Aorta (tissue), 5 donors: ENCODE data around the gene TAS2R31. TPM values are rescaled to one million over a fixed set of nuclear protein-coding genes. Genes with fewer than 3 reads are reported as not detected.
"Not testable (repeated sequence)": the region's sequence is repeated elsewhere in the genome, so short reads cannot be mapped to it uniquely, and the experiment has no call there.

Experiments used
- ATAC-seq: fragments of 200-7000 bp; cut with Tn5 transposase; one replicate; pipeline ENCODE4 v1.9.1; 2022; ENCODE audit warnings: moderate library complexity; ENCODE audit not compliant: low FRiP score
- DNase-seq, 2 donors: peaks; one replicate each; pipeline ENCODE4 v3.0.0-alpha.2; 2020
- H3K27ac ChIP-seq, 2 donors: one replicate each; pipeline ENCODE4 v1.5.1; 2013; ENCODE audit warnings: low read length in 2 of 2, mild to moderate bottlenecking in 2 of 2, moderate library complexity in 2 of 2, control low read depth in 1 of 2, inconsistent platforms in 1 of 2, low read depth in 1 of 2
- H3K27me3 ChIP-seq, 2 donors: one replicate each; pipeline ENCODE4 v1.6.1; 2013; ENCODE audit warnings: control low read depth in 1 of 2, low read length in 1 of 2, mild to moderate bottlenecking in 1 of 2, moderate library complexity in 1 of 2; ENCODE audit not compliant: insufficient read depth in 2 of 2, control insufficient read depth in 1 of 2
- H3K36me3 ChIP-seq, 2 donors: one replicate each; pipeline ENCODE4 v1.6.1; 2013; ENCODE audit warnings: control low read depth in 1 of 2, low read length in 1 of 2, mild to moderate bottlenecking in 1 of 2; ENCODE audit not compliant: insufficient read depth in 2 of 2, control insufficient read depth in 1 of 2
- H3K4me1 ChIP-seq, 2 donors: one replicate each; pipeline ENCODE4 v1.6.1; 2013; ENCODE audit warnings: low read length in 2 of 2, control low read depth in 1 of 2, mild to moderate bottlenecking in 1 of 2, moderate library complexity in 1 of 2; ENCODE audit not compliant: insufficient read depth in 2 of 2, control insufficient read depth in 1 of 2
- H3K4me3 ChIP-seq, 2 donors: one replicate each; pipeline ENCODE4 v1.5.1; 2013; ENCODE audit warnings: low read length in 2 of 2, control low read depth in 1 of 2, mild to moderate bottlenecking in 1 of 2
- H3K9me3 ChIP-seq: one replicate; pipeline ENCODE4 v1.6.1; 2013; ENCODE audit warnings: mild to moderate bottlenecking, low read length; ENCODE audit not compliant: control insufficient read depth
- WGBS, 2 donors: extraction: QIAGEN DNeasy Blood & Tissue Kit; methylation state at CpG; one replicate each; pipeline ENCODE4 v1.1.7; 2013; 5-methylcytosine and 5-hydroxymethylcytosine counted together
- intact Hi-C, 2 donors: fragments of 100-400 bp; cut with DNase I; formaldehyde crosslinking; loops; one replicate each; pipeline versions ENCODE4 v1.14.2 to v1.15.0; 2022
- polyA plus RNA-seq, 2 donors: library from polyadenylated mRNA; stranded (reverse); fragments of 200-250 nt; gene quantifications; one replicate each; pipeline ENCODE4 v1.2.3, GENCODE V29; 2013
- total RNA-seq, 2 donors: library from RNA; stranded (reverse); fragmentation: NEBNext Ultra II Directional; extraction: Animal tissue kit (Norgen Biotek cat#: 25700); gene quantifications; one replicate each; pipeline ENCODE4 v1.2.1, GENCODE V29; 2021
- donor health status: healthy with polysubstance abuse.
- donor health status: Bipolar disorder and iron deficiency.
- donor health status: DM: no; HTN: no; CAD: no.
- donor health status: DM: no; HTN: no; CAD: no.
- donor health status: DM: yes; HTN: yes; CAD: no.

Gene TAS2R31
- total and polyA plus RNA-seq, 4 donors: 0.82 to 9.1 (median 5.3) TPM; not detected in 1

GRCh38 chr12:11059041-11059440 lies 27.8 kb upstream of the TAS2R31 start:
- no peaks in the 10 kb centered on the region for H3K9me3 ChIP-seq
- H3K27ac ChIP-seq: no peak overlapping the region
- intact Hi-C loops: no loop called here
- ATAC-seq (no peak), DNase-seq (no peak)
- H3K4me1 ChIP-seq: no peaks in the 10 kb centered on the region
- H3K27me3 ChIP-seq: no peaks in the 10 kb centered on the region
- no peaks in the 10 kb centered on the region for H3K36me3 ChIP-seq
- H3K4me3 ChIP-seq: no peak overlapping the region
- WGBS, 2 donors: 96 to 98% methylated on average over 3 of the region's 3 CpGs

DNA sequence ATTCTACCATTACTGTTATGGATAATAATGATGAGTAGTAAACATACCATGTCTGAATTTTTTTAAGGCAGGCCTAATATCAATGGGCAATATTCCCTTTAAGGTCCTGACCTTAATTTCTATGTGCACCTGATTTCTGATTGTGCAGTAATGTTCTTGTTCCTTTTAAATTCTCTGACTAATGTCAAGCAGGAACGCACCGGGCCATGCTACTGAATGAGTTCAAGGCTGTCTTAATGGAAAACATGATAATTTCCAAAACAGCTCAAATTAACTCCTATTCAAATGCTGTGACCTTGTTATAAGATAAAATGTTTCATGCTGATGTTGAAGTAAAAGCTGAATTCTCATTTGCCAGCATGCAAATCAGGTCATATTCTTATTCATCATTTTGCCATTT lies 24.1 kb upstream of the TAS2R31 start:
- Histone ChIP-seq H3K36me3 (no peaks in the 10 kb centered on the region), H3K4me3 (no peak overlapping the region), H3K27ac (no peak overlapping the region), H3K9me3 (no peaks in the 10 kb centered on the region), H3K4me1 (no peaks in the 10 kb centered on the region), H3K27me3 (no peaks in the 10 kb centered on the region)
- ATAC-seq (no peak), DNase-seq (no peak)
- intact Hi-C loops: no loop called here
- 94 to 95% methylated on average over 2 of the region's 2 CpGs for WGBS, 2 donors

DNA sequence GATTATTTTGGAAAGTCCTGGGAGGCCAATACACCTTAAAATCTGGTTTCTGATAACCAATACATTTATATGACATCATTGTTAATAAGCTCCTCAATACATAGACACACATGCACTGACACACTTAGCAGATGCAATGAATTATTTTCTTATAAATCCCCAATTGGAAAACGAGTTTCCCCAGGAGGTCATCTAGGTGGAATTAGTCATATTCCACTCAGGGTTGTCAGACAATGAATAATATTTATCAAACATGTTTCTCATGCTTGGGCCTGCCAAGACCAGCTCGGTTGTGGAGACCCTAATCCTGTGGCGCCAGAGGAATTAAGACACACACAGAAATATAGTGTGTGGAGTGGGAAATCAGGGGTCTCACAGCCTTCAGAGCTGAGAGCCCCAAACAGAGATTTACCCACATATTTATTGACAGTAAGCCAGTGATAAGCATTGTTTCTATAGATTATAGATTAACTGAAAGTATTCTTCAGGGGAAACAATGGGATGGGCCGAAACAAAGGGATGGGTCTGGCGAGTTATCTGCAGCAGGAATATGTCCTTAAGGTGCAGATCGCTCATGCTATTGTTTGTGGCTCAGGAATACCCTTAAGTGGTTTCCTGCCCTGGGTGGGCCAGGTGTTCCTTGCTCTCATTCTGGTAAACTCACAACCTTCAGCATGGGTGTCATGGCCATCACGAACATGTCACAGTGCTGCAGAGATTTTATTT lies 18.8 kb upstream of the TAS2R31 start:
- H3K4me3 ChIP-seq, H3K27ac ChIP-seq, H3K4me1 ChIP-seq, H3K36me3 ChIP-seq, ATAC-seq, intact Hi-C loops, H3K9me3 ChIP-seq, DNase-seq, H3K27me3 ChIP-seq: not testable (repeated sequence)
- 92 to 93% methylated on average over 7 of the region's 7 CpGs for WGBS, 2 donors

DNA sequence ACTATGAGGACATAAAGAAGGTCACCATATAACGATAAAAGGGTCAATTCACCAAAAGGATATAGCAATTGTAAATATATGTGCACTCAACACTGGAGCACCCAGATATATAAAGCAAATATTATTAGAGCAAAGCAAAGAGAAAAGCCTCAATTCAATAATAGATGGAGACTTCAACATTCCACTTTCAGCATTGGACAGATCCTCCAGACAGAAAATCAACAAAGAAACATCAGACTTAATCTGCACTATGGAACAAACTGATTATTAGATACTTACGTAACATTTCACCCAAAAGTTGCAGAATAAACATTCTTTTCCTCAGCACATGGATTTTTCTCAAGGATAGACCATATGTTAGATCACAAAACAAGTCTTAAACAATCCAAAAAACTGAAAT lies 10.2 kb upstream of the TAS2R31 start:
- H3K27me3 ChIP-seq, H3K36me3 ChIP-seq, ATAC-seq, H3K4me1 ChIP-seq, H3K27ac ChIP-seq, H3K9me3 ChIP-seq, H3K4me3 ChIP-seq, DNase-seq, intact Hi-C loops: not testable (repeated sequence)
- 62 to 96% methylated on average over 2 of the region's 2 CpGs for WGBS, 2 donors

GRCh38 chr12:11040162-11040561 lies 9.0 kb upstream of the TAS2R31 start:
- no peak overlapping the region for H3K4me3 ChIP-seq
- no peaks in the 10 kb centered on the region for H3K36me3 ChIP-seq
- H3K27me3 ChIP-seq: no peaks in the 10 kb centered on the region
- intact Hi-C loops: no loop called here
- ATAC-seq: no peak
- no peaks in the 10 kb centered on the region for H3K4me1 ChIP-seq
- no peaks in the 10 kb centered on the region for H3K9me3 ChIP-seq
- DNase-seq: no peak
- H3K27ac ChIP-seq: no peak overlapping the region
- WGBS, 2 donors: 88 to 100% methylated on average over 1 of the region's 1 CpG

DNA sequence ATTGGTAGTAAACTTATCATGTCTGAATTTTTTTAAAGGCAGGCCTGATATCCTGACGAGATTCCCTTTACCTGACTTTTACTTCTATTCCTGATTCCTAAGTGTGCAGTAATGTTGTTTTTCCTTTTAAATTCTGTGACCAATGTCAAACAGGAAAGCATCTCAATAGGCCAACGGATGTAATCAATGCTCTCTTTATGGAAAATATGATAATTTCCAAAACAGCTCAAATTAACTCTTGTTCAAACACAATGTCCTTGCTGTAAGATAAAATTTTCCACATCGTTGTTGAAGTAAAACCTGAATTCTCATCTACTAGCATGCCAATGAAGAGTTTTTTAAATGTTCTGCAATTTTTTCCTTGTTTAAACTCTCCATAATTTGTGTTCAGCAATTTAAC lies 8.0 kb upstream of the TAS2R31 start:
- no peaks in the 10 kb centered on the region for H3K36me3 ChIP-seq
- no peak overlapping the region for H3K4me3 ChIP-seq
- H3K27me3 ChIP-seq: no peaks in the 10 kb centered on the region
- intact Hi-C loops: no loop called here
- no peak for ATAC-seq
- no peaks in the 10 kb centered on the region for H3K9me3 ChIP-seq
- no peak overlapping the region for H3K27ac ChIP-seq
- 74 to 90% methylated on average over 3 of the region's 3 CpGs for WGBS, 2 donors
- no peak for DNase-seq
- no peaks in the 10 kb centered on the region for H3K4me1 ChIP-seq

- ATAC-seq, intact Hi-C loops, H3K4me3 ChIP-seq, H3K27me3 ChIP-seq, H3K36me3 ChIP-seq, H3K27ac ChIP-seq, H3K4me1 ChIP-seq, H3K9me3 ChIP-seq, DNase-seq: not testable (repeated sequence)
- WGBS, 2 donors: no CpG with 5 or more reads among the region's 3 CpGs
Measured at GRCh38 chr12:11033959-11034358, 2.8 kb upstream of the TAS2R31 start.

DNA sequence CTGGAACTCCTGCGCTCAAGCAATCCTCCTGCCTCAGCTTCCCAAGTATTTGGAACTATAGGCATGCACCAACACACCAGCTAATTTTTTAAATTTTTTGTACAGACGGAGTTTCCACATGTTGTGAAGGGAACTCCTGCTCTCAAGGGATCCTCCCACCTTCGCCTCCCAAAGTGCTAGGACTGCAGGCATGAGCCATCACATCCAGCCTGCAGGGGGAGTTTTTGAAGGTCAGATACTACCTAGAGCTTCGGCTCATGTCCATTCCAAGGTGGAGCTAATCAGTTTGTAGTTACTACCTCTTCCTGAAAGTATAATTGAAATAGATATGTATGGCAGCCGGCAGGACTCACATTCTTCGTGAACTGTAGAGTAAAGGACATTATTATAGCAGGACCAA lies 5.1 kb downstream of the TAS2R31 start:
- WGBS, 2 donors: 93% methylated on average over 6 of the region's 6 CpGs
- Histone ChIP-seq H3K27me3 (no peaks in the 10 kb centered on the region), H3K4me3 (no peak overlapping the region), H3K27ac (no peak overlapping the region), H3K4me1 (peaks cover 0 to 2% of the 10 kb centered on the region in 2 donors), H3K36me3 (peaks cover 0 to 2% of the 10 kb centered on the region in 2 donors), H3K9me3 (no peaks in the 10 kb centered on the region)
- intact Hi-C loops: no loop called here
- no peak for ATAC-seq
- no peak for DNase-seq

DNA sequence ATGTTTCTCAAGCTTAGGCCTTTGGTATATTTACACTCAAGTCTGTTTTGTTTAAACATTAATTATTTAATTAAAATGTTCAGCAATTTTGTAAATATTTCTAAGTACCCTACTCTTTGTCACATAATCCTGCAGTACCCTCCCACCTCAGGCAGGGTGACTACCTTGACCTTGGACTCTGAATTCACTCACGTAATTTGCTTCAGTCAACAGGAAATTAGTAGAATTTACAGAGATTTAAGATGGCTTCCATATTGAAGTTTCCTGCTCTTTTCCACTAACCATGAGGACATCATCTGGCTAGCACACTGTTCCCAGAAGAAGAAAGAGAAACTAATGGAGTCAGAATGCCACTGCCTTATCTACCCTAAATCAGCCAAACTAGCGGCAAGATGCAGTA lies 7.8 kb downstream of the TAS2R31 start:
- ATAC-seq (no peak), DNase-seq (no peak)
- 86 to 92% methylated on average over 2 of the region's 2 CpGs for WGBS, 2 donors
- Histone ChIP-seq H3K27ac (no peak overlapping the region), H3K36me3 (peaks cover 0 to 2% of the 10 kb centered on the region in 2 donors), H3K4me1 (peaks cover 0 to 2% of the 10 kb centered on the region in 2 donors), H3K4me3 (no peak overlapping the region), H3K9me3 (no peaks in the 10 kb centered on the region), H3K27me3 (no peaks in the 10 kb centered on the region)
- intact Hi-C loops: no loop called here
